ENCODE results near the gene ENHO.

The ENHO gene

DNA sequence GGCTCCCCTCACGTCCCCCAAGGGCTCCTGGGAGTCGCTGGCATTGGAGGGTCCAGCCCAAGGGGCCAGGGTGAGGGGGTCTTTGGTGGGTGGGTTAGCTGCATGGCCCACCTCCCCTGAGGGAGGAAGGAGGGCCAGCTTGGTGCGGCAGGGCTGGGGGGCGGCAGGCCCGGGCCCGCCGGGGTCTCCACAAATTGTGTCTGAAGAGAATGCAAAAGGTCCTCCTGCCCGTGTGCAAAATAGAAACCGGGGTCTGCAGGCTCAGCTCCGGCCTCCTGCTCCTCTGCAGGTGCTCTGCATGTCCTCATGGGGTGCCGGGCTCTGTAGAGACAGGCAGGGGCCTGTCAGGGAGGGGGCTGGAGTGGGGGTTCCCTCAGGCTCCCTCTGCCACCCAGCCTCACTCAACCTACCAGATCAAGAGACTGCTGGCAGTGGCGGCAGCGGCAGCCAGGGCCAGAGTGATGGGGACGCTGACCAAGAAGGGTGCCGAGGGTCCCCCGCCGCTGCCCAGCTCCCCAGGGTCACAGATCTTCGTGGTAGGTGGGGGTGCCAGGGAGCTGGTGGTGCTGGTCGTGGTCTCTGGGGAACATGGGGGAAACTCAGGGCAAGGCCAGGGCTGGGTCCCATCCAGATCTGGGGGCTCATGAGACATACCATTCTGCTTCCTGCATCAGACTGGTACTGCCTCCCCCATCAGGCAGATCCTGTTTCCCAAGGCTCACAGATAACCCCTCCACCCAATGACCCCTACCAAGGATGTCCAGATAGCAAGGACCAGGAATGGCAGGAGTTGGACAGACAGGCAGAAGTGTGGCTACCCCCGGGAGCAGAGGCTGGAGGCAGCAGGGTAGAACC lies 29.2 kb upstream of the ENHO start:
- DNase-seq (ENCODE audit: low spot score), result no peak
- H3K27ac ChIP-seq, result no peak overlapping the region
- no peak overlapping the region for H3K4me3 ChIP-seq
- no peak for TF ChIP-seq CTCF (IDR thresholded peaks at IDR 0.05)

DNA sequence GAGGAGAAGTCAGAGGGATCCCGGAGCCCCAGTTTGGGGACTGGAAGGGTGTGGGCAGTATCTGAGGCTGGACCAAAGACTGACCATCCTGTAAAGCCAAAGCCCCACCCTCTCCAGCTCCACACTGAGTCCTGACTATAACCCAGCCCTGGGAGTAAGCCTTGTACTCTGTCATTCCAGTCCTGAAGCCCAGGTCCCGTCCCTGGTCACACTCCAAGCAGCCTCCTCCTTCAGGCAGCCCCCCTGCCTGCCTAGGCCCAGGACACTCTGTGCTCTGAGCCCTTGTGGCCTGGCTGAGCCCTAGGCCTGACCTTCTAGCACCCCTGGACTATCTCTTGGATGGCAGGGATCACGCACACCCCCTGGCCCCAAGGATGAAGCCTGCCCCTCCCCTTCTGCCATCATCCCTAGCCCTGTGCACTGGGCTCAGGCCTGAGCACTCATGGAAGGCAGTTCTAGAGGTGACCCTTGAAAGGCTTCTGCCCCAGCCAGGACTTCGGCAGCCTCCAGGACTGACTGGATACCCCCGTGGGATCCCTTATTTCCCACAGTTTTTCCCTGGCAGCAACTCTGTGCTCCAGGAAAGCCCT lies 28.0 kb upstream of the ENHO start:
- no peak overlapping the region for H3K4me3 ChIP-seq
- TF ChIP-seq CTCF (IDR thresholded peaks at IDR 0.05), result no peak
- no peak overlapping the region for H3K27ac ChIP-seq
- no peak for DNase-seq (ENCODE audit: low spot score)

DNA sequence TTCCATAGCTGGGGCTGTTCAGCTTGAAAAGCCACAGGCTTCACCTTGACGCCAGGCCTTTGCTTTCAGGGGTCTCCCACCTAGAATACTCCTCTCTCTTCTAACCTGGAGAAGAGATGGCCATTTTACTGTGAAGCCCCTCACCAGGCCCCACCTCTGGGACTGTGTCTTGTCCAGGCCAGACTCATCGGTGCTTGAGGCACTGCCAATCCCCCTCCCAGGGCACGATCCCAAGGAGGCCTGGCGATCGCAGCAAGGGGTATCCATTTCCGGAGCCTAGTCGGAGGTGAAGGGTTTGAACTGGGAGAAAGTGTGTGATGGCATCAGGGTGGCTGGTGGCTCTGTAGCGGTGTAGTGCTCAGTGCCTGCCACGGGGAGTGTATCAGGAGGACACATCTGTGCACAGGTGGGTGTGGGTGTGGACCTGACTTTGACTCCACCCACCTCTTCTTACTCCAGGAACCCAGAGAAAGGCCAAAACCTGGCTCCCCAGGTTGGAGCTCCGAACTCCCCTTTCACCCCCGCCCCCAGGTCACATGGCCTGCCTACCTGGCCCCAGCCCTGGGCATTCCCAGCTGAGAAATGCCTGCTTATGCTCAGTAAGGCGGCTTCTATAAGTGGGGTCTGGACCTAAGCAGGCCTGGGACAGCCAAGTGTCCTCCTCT lies 27.4 kb upstream of the ENHO start:
- peak; percentile 64 for DNase-seq (ENCODE audit: low spot score)
- Histone ChIP-seq H3K4me3 (no peak overlapping the region), H3K27ac (no peak overlapping the region)
- TF ChIP-seq CTCF (IDR thresholded peaks at IDR 0.05), result no peak

DNA sequence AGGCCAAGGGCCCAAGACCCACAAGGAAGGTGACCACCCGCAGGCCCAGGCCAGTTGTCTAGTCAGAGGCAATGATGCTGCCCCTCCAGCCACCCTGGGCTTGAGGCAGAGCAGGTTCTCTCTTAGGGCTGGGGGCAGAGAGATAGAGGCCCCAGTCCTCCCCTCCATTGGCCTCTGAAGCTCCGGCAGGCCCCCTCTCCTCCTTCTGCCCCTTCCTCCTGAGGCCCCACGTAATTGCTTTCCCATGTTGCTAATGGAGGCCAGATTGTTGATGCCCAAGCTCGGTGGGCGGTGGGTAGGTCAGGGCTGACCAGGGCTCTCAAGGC lies 26.6 kb upstream of the ENHO start:
- no peak overlapping the region for H3K4me3 ChIP-seq
- TF ChIP-seq CTCF (IDR thresholded peaks at IDR 0.05), result no peak
- DNase-seq (ENCODE audit: low spot score), result peak; percentile 59
- no peak overlapping the region for H3K27ac ChIP-seq

DNA sequence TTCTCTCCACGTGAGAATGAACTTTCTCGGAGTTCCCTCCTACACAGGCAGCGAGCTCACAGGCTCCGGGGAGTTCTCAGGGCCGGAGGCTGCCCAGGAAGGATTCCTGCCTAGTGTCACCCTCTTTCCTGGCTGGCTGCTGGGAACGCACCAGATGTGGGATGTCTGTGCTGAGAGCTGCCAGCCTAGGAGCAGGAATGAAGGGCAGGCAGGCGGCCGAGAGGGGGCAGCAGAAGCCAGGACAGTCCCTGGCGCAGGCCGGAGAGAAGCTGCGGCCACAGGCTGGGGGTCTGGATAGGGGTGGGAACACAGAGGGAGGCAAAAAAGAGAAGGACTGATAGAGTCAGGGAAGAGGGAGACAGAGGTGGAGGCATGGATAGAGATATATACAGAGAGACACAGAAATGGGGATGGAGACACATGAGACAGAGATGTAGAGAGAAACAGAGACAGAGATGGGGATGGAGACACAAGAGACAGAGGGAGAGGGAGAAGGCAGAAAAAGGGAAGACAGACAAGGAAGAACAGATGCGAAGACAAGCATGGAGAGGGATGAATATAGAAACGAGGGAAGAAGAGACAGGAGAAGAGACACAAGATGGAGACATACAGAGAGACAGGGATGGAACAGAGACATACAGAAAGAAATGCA lies 25.3 kb upstream of the ENHO start:
- peak; percentile 75 for DNase-seq (ENCODE audit: low spot score)
- peak; percentile 84 for TF ChIP-seq CTCF (IDR thresholded peaks at IDR 0.05)
- H3K4me3 ChIP-seq, result no peak overlapping the region
- no peak overlapping the region for H3K27ac ChIP-seq

DNA sequence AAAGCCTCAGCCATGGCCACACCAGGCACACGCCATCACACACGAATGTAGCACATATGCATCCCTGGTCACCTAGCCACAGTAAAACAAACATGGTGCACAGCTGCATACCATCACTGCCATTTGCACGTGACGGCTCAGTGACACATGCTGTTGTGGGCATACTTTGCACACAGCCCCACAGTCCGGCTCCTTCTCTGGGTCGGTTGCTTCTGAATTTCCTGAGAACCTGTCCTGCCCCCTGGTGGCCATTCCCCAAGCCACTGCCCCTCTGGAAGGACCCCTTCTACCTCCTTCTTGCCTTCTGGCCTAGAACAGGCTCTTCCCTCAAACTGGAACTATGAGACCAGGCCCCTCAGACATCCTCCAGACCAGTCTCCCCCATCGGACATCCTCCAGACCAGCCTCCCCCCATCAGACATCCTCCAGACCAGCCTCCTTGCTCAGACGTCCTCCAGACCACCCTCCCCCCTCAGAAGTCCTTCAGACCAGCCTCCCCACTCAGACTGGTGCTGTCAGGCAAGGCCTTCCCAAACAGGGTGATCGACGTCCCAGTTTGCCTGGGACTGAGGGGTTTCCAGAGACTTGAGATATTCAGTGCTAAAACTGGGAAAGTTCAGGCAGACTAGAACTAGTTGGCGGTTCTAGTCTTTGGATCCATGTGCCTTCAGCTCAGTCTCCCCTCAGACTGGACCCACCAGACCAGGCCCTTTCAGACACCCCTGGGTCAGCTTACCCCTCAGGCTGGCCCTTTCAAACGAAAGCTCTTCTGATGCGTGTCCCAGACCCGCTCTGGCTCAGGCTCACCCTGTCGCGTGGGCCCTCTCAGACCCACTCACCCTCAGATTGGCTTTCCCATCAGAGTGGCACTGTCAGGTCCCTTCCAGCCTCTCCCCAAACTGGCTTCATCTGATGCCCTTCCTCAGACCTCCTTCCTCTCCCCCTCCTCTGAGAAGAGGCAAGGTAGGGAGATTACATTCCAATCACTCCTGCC lies 24.3 kb upstream of the ENHO start:
- peak; percentile 64 for TF ChIP-seq CTCF (IDR thresholded peaks at IDR 0.05)
- no peak overlapping the region for H3K27ac ChIP-seq
- peak; percentile 70 for DNase-seq (ENCODE audit: low spot score)

More for the DNA sequence above, 24.3 kb upstream of the ENHO start:
- H3K4me3 ChIP-seq, result no peak overlapping the region

All from coronary artery (tissue), 2 donors.